GM04503 (cell line): Measurements from ENCODE around the gene TEKT5.
"Not testable (repeated sequence)": the region's sequence is repeated elsewhere in the genome, so short reads cannot be mapped to it uniquely, and the experiment has no call there.

Experiments
- DNase-seq: peaks from one replicate; pipeline ENCODE4 v3.0.0-alpha.2; 2012; ENCODE audit warnings: low read depth

TEKT5 gene

GRCh38 chr16:10658943-10659342 lies 35.8 kb downstream of the TEKT5 start:
- no peak for DNase-seq

GRCh38 chr16:10657925-10658324 lies 36.8 kb downstream of the TEKT5 start:
- DNase-seq: no peak

GRCh38 chr16:10656618-10657017 lies 38.1 kb downstream of the TEKT5 start:
- no peak for DNase-seq

GRCh38 chr16:10655415-10655977 lies 39.2 kb downstream of the TEKT5 start:
- no peak for DNase-seq

GRCh38 chr16:10654592-10655414 lies 39.9 kb downstream of the TEKT5 start:
- DNase-seq: no peak

- DNase-seq: no peak
Measured at GRCh38 chr16:10652730-10653590, 41.8 kb downstream of the TEKT5 start.

GRCh38 chr16:10649098-10649497 lies 45.6 kb downstream of the TEKT5 start:
- DNase-seq: not testable (repeated sequence)

GRCh38 chr16:10647721-10648296 lies 46.9 kb downstream of the TEKT5 start:
- no peak for DNase-seq

GRCh38 chr16:10647264-10647720 lies 47.4 kb downstream of the TEKT5 start:
- DNase-seq: no peak

- DNase-seq: no peak
Measured at GRCh38 chr16:10646581-10647263, 48.0 kb downstream of the TEKT5 start.

- DNase-seq: no peak
Measured at GRCh38 chr16:10646228-10646580, 48.5 kb downstream of the TEKT5 start.

- DNase-seq: no peak
Measured at GRCh38 chr16:10644092-10644491, 50.6 kb downstream of the TEKT5 start.

- DNase-seq: no peak
Measured at GRCh38 chr16:10642964-10643363, 51.8 kb downstream of the TEKT5 start.

GRCh38 chr16:10641953-10642949 lies 52.5 kb downstream of the TEKT5 start:
- no peak for DNase-seq

- no peak for DNase-seq
Measured at GRCh38 chr16:10641555-10641952, 53.2 kb downstream of the TEKT5 start.

- no peak for DNase-seq
Measured at GRCh38 chr16:10640934-10641333, 53.8 kb downstream of the TEKT5 start.

GRCh38 chr16:10638101-10638500 lies 56.6 kb downstream of the TEKT5 start:
- DNase-seq: no peak

- DNase-seq: no peak
Measured at GRCh38 chr16:10637337-10638037, 57.2 kb downstream of the TEKT5 start.

- no peak for DNase-seq
Measured at GRCh38 chr16:10635365-10636021, 59.2 kb downstream of the TEKT5 start.
